G401 (cell line): ENCODE measurements around the gene KCNQ1. TPM values are rescaled to one million over a fixed set of nuclear protein-coding genes. Genes with fewer than 3 reads are reported as not detected.
A peak's percentile ranks its signal among the peaks of the same experiment; 100 is the strongest.

Experiments used
- DNase-seq: peaks from one replicate; pipeline ENCODE4 v3.0.0-alpha.2; 2015; ENCODE audit warnings: low spot score
- in situ Hi-C: cut with HindIII; loops from 2 replicates; pipeline ENCODE4 v1.10.0; 2016; ENCODE audit warnings: low sequenced_read_pairs, mixed read lengths
- total RNA-seq: library from RNA; depleted of rRNA; stranded (reverse); fragments of >200 nt; shearing (Covaris generic); gene quantifications from 2 replicates; pipeline ENCODE4 v1.2.3, GENCODE V29; 2014

Gene KCNQ1
- total RNA-seq, 1 experiment from 2014 or later, result 0.85 TPM

DNA sequence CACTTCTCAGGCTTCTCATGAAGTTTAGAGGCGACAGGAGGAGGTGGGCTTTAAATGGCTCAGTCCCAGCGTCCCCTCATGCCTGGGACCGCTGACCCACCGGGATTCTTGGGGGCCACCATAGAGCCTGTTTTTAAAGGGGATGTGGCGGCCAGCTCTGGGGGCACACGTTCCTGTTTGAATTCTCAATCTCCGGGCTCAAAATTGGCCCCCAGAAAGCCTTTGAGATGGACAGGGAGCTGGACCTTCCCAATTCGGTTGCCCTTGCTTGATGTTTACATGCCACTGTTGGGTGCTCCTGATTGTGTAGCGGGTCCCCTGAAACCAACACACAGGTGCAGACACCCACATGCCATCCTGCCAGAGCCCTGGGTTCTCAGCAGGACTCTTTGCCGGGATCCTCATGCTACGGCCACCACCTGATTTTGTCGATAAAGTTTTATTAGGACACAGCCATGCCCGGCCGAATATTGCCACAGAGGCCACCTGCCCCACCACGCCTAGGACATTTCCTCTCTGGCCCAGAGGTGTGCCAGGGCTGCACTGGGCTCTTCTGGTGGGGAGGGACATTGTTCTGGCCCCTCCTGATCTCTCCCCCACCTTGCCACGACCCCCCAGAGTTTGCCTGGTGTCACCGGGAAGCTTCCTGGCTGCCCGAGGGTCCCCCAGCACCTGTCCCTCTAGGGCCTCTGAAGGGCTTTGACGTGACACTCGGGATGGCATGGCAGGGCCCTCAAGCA, 71.6 kb downstream of the KCNQ1 start:
- in situ Hi-C loops, result no loop called here
- DNase-seq, result no peak

GRCh38 chr11:2517016-2517385, 72.2 kb downstream of the KCNQ1 start:
- DNase-seq, result no peak
- in situ Hi-C loops, result no loop called here

DNA sequence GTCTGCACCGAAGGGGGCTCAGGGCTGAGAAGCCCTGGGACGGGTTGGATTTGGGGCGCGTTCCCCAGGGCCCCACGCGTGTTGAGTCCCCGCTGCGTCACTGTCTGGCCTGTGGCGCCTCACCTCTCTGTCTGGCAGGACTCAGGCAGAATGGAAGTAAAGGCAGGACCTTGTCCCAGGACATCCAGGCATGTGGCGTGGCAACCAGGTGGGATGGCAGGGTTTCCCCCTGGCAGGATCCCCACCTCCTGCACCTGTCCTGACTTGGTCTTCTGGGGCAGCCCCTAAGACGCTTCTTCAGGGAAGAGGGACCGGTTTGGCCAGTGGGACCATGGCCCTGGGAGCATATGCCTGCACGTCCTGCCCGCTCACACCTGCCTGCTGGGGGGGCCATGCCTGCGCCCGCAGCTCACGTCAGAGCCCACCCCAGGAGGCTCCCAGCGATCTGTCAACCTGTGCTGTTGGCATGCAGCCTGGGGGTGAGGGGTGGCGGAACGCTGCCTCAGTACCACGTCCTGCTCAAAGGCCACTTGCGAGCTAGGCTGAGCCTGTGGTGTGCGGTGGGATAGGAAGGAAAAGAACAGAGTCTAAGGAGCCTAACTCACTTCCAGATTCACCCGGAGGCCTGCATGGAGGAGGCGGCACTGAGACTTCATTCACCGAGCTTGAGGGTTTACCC, 72.7 kb downstream of the KCNQ1 start:
- in situ Hi-C loops, result no loop called here
- no peak for DNase-seq

- in situ Hi-C loops, result no loop called here
- DNase-seq, result no peak
These were observed 73.5 kb downstream of the KCNQ1 start for GRCh38 chr11:2518111-2518982.

DNA sequence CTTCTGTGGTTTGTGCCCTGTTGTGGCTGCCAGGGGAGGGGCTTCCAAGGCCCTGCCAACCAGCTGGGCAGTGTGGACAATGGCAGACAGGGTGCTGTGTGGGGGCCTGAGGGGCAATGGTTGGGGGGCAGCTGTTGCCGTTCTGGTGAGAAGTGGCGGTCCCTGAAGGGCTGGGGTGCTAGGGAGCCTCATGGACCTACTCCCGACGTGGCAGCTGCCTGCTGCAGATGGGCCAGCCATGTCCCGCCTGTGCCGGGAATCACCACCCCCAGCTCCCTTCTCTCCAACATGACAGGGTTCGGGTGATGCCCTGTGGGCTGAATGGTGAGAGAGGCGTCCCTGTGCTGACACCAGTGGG, 74.2 kb downstream of the KCNQ1 start:
- DNase-seq, result no peak
- in situ Hi-C loops, result no loop called here

GRCh38 chr11:2519517-2519861, 74.7 kb downstream of the KCNQ1 start:
- DNase-seq, result no peak
- in situ Hi-C loops, result no loop called here

DNA sequence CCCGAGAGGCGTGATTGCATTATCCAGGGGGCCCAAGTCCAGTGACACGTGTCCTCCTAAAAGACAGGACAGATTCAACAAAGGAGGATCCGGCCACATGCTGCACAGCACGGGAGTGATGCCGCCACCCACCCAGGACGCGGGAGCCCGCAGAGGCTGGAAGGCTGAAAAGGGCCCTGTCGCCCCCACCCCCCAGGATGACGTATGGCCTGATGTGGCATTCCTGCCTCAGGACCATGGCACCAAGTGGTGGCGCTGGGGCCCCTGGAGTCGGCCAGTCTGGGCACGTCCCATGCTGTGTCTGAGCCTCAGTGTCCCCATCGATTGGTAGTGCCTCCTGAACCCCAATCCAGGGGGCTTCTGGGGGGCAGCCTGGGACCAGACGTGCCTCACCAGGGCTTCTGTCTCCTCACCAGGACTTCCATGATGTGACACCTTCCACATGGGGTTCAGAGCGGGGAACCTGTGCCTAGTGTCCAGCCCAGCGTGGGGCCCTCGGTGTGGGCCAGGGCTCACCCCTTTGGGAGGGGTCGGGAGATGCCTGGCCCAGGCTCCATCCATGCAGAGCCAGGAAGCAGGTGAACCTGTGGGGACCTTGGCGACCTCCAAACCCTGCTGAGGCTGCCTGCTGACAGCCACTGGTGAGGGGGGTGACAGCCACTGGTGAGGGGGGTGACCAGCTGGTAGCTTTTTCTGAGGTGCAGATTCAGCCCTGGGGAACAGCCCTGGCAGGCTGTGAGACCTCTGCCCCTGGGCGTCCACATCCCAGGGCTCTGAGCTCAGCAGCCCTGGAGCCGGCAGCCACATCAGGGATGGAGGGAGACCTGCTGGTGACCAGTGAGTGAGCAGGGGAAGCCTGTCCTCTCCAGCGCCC, 75.3 kb downstream of the KCNQ1 start:
- no peak for DNase-seq
- in situ Hi-C loops, result no loop called here

- DNase-seq, result no peak
- in situ Hi-C loops, result no loop called here
These were observed 75.9 kb downstream of the KCNQ1 start for GRCh38 chr11:2520736-2521035.

GRCh38 chr11:2521081-2521732, 76.4 kb downstream of the KCNQ1 start:
- DNase-seq, result no peak
- in situ Hi-C loops, result no loop called here

GRCh38 chr11:2521733-2522630, 77.2 kb downstream of the KCNQ1 start:
- in situ Hi-C loops, result no loop called here
- DNase-seq, result no peak

DNA sequence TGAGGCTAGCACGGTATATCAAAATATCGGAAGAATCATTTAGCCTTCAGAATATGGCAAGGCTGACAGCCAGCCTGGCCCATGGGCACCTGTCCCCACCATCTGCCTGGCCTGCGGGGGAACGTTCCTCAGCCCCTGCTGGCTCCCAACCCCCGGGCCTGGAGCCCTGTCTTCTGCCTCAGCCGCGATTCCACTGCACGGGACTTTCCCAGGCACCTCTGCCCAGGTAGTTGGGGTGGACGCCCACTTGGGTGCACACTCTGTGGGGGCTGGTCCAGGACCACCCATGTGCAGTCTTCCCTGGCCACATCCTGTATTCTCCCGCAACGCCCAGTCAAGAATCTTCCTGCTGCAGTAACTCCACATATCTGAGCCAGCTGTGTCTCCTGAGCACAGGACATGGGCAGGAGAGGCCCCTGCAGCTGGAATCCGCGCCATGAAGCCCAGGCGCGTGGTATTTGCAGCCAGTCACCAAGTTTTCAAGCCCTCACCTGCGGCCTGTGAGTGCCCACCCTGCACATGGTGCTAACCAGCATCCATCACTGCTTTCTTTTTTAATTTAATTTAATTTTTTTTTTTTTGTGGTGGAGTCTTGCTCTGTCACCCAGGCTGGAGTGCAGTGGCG, 77.9 kb downstream of the KCNQ1 start:
- in situ Hi-C loops, result no loop called here
- DNase-seq, result peak; percentile 80

DNA sequence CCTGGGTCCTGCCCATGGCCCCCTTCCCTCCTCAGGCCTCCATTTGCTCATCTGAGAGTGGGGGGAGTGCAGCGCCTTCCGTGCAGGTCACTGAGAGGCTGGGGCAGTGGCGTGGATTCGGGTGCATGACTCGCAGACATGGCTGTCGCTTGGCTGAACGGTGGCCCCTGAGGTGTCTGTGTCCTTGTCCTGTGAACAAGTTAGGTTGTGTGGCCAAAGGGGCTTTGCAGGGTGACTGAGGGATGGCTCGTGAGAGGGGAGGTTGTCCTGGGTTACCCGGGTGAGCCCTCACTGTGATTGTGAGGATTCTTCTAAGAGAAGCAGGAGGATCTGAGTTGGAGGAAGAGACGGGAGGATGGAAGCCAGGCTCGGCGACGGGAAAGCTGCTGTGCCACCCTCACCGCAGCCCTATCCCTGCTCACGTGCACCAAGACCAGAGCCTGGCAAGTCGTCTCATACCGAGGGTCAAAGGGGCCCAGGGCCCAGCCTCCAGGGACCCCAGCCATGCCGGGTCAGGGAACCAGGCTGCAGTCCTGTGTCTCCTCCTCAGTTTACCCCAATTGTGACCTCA, 79.1 kb downstream of the KCNQ1 start:
- in situ Hi-C loops, result no loop called here
- no peak for DNase-seq

DNA sequence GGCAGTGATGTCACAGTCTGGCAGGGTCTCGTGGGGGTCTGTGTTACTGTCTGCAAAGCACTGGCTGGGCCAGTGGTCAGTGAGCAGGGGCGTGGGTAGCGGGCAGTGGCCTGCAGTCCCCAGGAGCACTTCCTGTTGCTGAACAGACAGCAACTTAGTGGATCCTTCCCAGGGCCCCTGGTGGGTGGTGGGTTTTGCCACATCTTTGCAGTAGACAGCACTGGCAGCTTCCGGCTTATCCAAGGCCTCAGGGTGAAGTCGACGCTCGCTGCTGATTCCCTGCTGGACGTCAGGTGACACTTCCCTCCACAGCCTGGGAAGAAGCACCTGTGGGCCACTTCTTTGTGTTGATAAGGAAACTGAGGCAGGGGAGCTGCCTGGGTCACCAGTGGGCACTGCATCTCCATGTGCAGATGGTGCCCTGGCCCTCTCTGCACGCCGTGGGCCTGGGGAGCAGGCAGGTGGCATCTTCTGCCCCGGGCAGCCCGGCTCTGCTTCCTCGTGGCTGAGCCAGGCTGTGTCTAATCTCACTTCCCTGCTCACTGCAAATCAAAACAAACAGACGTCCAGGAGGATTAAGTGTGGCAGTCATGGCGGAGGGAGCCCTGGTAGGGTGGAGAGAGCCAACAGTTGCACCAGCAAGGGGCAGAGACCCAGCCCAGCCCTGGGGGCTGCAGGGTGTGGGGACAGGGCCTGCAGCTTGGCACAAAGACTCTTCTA, 79.8 kb downstream of the KCNQ1 start:
- peak; percentile 43 for DNase-seq
- in situ Hi-C loops, result no loop called here

- in situ Hi-C loops, result no loop called here
- DNase-seq, result peak; percentile 44
These were observed 80.5 kb downstream of the KCNQ1 start for GRCh38 chr11:2525166-2525861.

- peak; percentile 41 for DNase-seq
- in situ Hi-C loops, result no loop called here
These were observed 81.4 kb downstream of the KCNQ1 start for GRCh38 chr11:2525941-2526807.
